Measurements from ENCODE around the gene ZNF629.
A peak's percentile ranks its signal among the peaks of the same experiment; 100 is the strongest.
"Not testable (repeated sequence)": the region's sequence is repeated elsewhere in the genome, so short reads cannot be mapped to it uniquely, and the experiment has no call there.

Gene ZNF629

DNA sequence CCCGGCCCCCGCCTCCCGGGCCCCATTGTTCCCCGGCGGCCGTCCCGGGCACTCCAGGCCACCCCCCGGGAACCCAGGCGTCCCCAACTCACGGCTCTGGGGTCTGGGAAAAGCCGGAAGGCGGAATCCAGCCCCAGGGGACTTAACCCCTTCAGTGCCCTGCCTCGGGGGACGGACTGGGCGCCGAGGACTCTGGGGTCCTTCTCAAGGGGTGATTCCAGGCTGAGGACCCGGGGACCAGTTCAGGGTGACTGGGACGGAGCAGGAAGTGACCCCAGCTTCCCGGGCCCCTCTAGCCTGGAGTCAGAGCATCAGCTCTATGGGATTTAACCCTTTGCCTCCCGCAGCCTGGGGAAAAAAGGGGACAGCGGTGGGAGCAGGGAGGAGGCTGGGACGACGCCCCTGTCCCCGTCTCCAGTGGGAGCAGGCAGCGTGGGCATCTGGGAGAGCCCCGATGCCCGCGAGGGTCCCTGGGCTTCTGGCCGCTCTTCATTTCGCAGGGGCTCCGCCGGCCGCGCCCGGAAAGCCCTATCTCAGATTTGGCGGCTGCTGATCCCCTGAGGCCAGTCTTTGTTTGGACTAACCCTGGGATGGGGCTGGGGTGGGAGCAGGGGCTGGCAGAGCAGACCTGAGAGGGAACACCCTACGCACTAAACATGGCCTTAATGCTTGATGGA lies at the start of gene ZNF629:
Gene ZNF629 (minus strand): TSS at position 270 of the 677 bp plus-strand sequence. CDS start 2,723 bp downstream, outside the sequence.
- TF ChIP-seq, protein P1, sequence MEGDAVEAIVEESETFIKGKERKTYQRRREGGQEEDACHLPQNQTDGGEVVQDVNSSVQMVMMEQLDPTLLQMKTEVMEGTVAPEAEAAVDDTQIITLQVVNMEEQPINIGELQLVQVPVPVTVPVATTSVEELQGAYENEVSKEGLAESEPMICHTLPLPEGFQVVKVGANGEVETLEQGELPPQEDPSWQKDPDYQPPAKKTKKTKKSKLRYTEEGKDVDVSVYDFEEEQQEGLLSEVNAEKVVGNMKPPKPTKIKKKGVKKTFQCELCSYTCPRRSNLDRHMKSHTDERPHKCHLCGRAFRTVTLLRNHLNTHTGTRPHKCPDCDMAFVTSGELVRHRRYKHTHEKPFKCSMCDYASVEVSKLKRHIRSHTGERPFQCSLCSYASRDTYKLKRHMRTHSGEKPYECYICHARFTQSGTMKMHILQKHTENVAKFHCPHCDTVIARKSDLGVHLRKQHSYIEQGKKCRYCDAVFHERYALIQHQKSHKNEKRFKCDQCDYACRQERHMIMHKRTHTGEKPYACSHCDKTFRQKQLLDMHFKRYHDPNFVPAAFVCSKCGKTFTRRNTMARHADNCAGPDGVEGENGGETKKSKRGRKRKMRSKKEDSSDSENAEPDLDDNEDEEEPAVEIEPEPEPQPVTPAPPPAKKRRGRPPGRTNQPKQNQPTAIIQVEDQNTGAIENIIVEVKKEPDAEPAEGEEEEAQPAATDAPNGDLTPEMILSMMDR (conservative IDR thresholded peaks at IDR 0.05; ENCODE audit: low read depth, low read length), result no peak
- peak within 1 kb of the TSS; percentile 93 for H3K4me3 ChIP-seq (ENCODE audit: low read length)
- DNase-seq (ENCODE audit: low read depth), result no peak

DNA sequence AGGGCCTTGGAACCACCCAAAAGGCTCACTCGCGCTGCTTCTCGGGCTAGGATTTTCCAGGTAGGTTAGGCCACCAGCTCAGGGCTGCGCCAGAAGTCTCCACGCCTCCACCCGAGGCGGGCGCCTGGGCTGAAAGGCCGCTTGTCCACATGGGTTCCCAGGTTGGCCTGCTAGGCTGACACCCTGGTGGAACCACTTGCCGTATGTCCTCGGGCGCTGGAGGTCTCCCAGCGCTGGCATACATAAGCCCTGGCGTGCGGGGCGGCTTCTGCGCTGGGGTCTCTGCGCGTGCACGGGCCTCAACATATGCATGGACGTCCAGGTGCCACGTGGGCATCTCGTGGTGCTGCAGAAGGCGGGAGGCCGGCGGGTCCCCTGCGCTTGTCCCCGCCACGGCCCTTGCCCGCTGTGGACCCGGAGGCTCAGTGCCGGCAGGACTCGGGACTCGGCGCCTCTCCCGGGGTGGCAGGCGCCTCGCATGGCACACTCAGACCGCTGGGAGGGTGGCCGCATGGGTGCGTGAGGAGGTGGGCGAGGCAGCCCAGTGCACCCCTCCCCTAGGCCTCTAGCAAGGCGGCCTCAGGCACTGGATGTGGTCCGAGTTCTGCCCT lies 47.2 kb upstream of the ZNF629 start:
- no peak overlapping the region for H3K4me3 ChIP-seq (ENCODE audit: low read length)

DNA sequence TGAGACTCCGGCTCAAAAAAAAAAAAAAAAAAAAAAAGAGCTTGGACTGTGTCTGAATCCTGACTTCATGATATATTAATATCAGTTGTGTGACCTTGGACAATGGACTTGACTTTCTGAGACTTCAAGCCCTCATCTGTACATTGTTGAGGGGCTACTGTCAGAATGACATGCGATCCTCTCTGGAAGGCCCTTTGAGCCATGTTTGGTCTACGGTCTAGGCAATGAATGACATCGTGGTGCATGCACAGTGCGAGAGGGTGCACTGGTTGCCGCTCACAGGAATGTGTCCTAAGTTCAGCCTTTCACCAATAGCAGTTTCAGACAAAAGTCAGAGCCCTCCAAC lies 43.0 kb upstream of the ZNF629 start:
- TF ChIP-seq, protein P1 (conservative IDR thresholded peaks at IDR 0.05; ENCODE audit: low read depth, low read length), result no peak

More for the DNA sequence above, 47.2 kb upstream of the ZNF629 start:
- TF ChIP-seq, protein P1 (conservative IDR thresholded peaks at IDR 0.05; ENCODE audit: low read depth, low read length), result no peak
- no peak for DNase-seq (ENCODE audit: low read depth)

DNA sequence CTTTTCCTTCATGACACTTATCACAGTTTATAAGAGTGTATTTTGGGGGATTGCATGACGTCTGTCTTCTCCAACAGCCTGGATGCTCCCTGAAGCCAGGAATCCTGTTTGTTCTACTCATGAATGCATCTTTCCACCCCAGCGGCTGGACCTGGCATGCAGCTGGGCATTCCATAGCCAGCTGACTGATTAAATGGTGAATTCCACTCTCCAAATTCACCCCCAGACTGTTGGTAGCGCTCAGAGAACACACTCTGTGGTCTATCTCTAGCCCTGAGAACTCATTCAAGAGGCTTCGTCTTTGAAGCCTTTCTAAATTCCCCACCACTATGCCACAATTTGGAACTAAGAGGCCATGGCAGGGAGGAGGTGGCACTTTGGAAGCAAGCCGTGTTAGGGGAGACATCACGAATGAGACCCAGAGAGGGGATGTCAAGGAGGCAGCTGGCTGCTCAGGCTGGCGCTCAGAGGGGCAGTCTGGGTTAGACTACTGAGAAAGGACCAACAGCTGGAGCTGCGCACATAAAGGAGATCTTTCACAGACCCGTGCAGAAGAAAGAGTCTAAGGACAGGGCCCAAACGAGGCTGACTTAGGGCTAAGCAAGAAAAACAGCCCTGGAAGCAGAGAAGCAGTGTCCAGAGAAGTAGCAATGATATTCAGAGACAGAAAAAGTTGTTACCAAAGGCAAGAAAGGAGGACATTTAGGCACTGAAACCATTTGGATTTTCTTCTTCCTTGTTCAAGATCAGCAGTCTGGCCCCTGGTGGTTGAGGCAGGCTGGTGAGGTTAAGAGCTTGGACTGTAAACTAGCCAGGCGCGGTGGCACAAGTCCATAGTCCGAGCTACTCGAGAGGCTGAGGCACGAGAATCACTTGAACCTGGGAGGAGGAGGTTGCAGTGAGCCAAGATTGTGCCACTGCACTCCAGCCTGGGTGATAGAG lies 42.4 kb upstream of the ZNF629 start:
- DNase-seq (ENCODE audit: low read depth), result no peak
- TF ChIP-seq, protein P1 (conservative IDR thresholded peaks at IDR 0.05; ENCODE audit: low read depth, low read length), result peak; percentile 4
- no peak overlapping the region for H3K4me3 ChIP-seq (ENCODE audit: low read length)

More for the DNA sequence above, 43.0 kb upstream of the ZNF629 start:
- DNase-seq (ENCODE audit: low read depth), result no peak
- H3K4me3 ChIP-seq (ENCODE audit: low read length), result no peak overlapping the region

DNA sequence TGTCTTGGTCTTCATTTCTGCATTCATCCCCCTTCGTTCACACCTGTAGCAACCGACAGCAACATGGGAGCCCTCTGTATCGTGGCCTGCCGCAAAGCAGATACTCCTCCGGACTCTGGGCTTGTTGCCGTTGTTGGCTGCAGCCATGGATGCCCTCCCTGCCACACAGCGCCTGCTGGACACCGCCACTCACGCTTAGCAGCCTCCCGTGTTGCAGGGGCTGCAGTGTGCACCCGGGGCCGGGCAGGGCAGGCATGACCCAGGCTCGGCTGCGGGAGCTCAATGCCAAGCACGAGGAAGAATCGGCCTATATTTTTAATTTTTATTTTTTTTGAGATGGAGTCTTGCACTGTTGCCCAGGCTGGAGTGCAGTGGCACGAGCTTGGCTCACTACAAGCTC lies 34.9 kb upstream of the ZNF629 start:
- DNase-seq (ENCODE audit: low read depth), result no peak
- TF ChIP-seq, protein P1 (conservative IDR thresholded peaks at IDR 0.05; ENCODE audit: low read depth, low read length), result no peak
- H3K4me3 ChIP-seq (ENCODE audit: low read length), result no peak overlapping the region

DNA sequence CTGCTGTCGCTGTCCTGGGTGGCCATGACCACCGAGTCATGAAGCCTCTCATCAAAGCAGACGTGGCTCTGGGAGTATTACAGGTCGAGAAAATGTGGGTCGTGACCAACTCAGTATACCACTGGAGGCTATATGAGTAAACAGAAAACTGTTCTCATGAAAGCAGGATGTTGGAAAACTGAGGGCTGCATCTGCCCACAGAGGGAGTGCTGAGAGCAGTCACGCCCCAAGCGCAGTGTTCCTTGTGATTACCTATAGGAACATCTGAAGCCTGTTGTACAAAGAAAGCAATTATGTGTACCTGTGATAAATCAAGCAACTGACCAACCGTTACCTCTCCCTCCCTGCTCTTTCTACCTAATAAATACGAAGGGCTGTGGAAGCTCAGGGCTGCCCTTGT lies 34.4 kb upstream of the ZNF629 start:
- not testable (repeated sequence) for DNase-seq (ENCODE audit: low read depth); H3K4me3 ChIP-seq (ENCODE audit: low read length)

DNA sequence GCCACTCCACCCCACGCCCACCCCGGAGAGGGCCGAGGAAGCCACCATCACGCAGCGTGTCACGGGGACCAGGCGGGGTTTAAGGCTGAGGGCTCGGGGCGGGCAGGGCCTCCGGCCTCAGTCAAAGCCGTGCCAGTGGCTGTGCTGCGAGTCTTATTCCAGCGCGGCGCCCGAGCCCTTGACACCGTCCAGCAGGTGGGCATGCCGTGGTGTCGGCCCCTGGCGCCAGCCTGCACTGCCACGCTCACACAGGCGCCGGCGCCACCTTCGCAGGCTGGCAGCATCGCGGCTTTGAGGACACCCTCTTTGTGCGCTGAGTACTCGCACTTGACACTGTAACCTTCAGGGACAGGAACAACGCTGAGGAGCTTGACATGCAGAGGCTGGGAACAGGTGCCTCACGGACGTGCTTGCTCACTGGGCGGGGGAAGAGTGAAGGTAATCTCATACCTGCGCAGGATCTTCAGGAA lies 34.0 kb upstream of the ZNF629 start:
- TF ChIP-seq, protein P1 (conservative IDR thresholded peaks at IDR 0.05; ENCODE audit: low read depth, low read length), result no peak
- H3K4me3 ChIP-seq (ENCODE audit: low read length), result no peak overlapping the region
- DNase-seq (ENCODE audit: low read depth), result no peak
